ENCODE data around the gene ANKHD1.

- no peak for TF ChIP-seq FOXA1 (IDR thresholded peaks at IDR 0.05)
- no peak for TF ChIP-seq CTBP1 (IDR thresholded peaks at IDR 0.05; ENCODE audit: borderline replicate concordance)
- no peak for TF ChIP-seq TARDBP (IDR thresholded peaks at IDR 0.05)
- no peak for TF ChIP-seq BHLHE40 (IDR thresholded peaks at IDR 0.05; ENCODE audit: borderline replicate concordance)
- no peak for TF ChIP-seq ELF4 (IDR thresholded peaks at IDR 0.05)
- no peak for TF ChIP-seq SP1 (IDR thresholded peaks at IDR 0.05)
Measured at GRCh38 chr5:140398379-140398811, 3.2 kb upstream of the ANKHD1 start.
